IPS DF 6.9 (cell line): Measurements from ENCODE around the gene SCPEP1.
"Not testable (repeated sequence)": the region's sequence is repeated elsewhere in the genome, so short reads cannot be mapped to it uniquely, and the experiment has no call there.

ENCODE experiments used
- DNase-seq: peaks from one replicate; pipeline ENCODE4 v3.0.0-alpha.2; 2013; ENCODE audit warnings: low read depth, low spot score
- H3K27ac ChIP-seq: one replicate; pipeline ENCODE4 v1.5.1; 2013; ENCODE audit warnings: low read length, control low read depth
- H3K27me3 ChIP-seq: 2 replicates; pipeline ENCODE4 v1.6.1; 2013; ENCODE audit warnings: mild to moderate bottlenecking, low read length; ENCODE audit not compliant: control insufficient read depth, insufficient read depth
- H3K36me3 ChIP-seq: 2 replicates; pipeline ENCODE4 v1.6.1; 2013; ENCODE audit warnings: low read length; ENCODE audit not compliant: control insufficient read depth, insufficient read depth
- H3K4me1 ChIP-seq: 2 replicates; pipeline ENCODE4 v1.6.1; 2013; ENCODE audit warnings: low read length; ENCODE audit not compliant: control insufficient read depth, insufficient read depth
- H3K4me3 ChIP-seq: 2 replicates; pipeline ENCODE4 v1.5.1; 2013; ENCODE audit warnings: mild to moderate bottlenecking, low read length
- H3K9me3 ChIP-seq: 2 replicates; pipeline ENCODE4 v1.6.1; 2013; ENCODE audit warnings: low read length, inconsistent platforms; ENCODE audit not compliant: control insufficient read depth, insufficient read depth
- WGBS: extraction: QIAGEN DNeasy Blood & Tissue Kit; methylation state at CpG from one replicate; pipeline ENCODE4 v1.1.7; 2013; ENCODE audit warnings: mixed read lengths, missing lambda C conversion rate; ENCODE audit not compliant: insufficient read length, insufficient coverage; 5-methylcytosine and 5-hydroxymethylcytosine counted together

Gene SCPEP1

GRCh38 chr17:56979091-56979480 lies 1.2 kb downstream of the SCPEP1 start:
- H3K36me3 ChIP-seq, result no peaks in the 10 kb centered on the region
- H3K4me1 ChIP-seq, result no peaks in the 10 kb centered on the region; the same call in 1 of the 2 replicates
- no peaks in the 10 kb centered on the region for H3K9me3 ChIP-seq
- no peak overlapping the region for H3K4me3 ChIP-seq
- no peak overlapping the region for H3K27ac ChIP-seq
- DNase-seq, result no peak
- H3K27me3 ChIP-seq, result no peaks in the 10 kb centered on the region
- no CpG with 5 or more reads among the region's 3 CpGs for WGBS

DNA sequence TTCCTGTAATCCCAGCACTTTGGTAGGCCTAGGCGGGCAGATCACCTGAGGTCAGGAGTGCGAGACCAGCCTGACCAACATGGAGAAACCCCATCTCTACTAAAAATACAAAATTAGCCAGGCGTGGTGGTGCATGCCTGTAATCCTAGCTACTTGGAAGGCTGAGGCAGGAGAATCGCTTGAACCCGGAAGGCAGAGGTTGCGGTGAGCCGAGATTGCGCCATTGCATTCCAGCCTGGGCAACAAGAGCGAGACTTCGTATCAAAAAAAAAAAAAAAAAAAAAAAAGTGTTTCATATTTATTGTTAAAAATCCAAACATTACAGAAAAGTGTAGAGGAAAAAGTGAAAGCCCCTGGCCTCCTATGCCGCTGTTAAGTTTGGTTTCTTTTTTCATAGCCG lies 2.6 kb downstream of the SCPEP1 start:
- not testable (repeated sequence) for H3K9me3 ChIP-seq, H3K27me3 ChIP-seq, DNase-seq, H3K4me1 ChIP-seq, H3K27ac ChIP-seq, H3K36me3 ChIP-seq, H3K4me3 ChIP-seq
- no CpG with 5 or more reads among the region's 12 CpGs for WGBS

- Histone ChIP-seq H3K4me1 (no peaks in the 10 kb centered on the region; the same call in 1 of the 2 replicates), H3K9me3 (no peaks in the 10 kb centered on the region), H3K27ac (no peak overlapping the region), H3K4me3 (no peak overlapping the region), H3K27me3 (no peaks in the 10 kb centered on the region), H3K36me3 (peaks cover 5% of the 10 kb centered on the region; the same call in 1 of the 2 replicates)
- no peak for DNase-seq
- WGBS, result no CpG with 5 or more reads among the region's 8 CpGs
These were observed 4.4 kb downstream of the SCPEP1 start for GRCh38 chr17:56982312-56982711.

DNA sequence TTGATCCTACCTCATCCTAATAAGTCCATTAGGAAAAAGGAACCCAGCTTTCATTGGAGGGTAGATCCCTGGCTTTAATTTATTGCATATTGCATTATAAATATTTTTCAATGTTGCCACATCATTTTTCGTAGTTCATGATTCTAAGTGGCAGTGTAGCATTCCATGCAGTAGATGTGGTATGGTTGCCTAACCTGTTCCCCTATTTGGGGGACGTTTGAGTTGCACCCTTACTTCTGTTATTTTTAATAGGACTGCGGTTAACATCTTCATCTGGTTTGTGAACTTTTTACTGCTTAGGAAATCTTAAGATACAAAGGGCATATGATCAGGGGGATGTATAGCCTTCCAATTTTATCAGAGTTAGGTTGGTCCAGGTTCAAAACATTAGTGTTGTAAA lies 5.4 kb downstream of the SCPEP1 start:
- H3K9me3 ChIP-seq, result no peaks in the 10 kb centered on the region
- peaks cover 5% of the 10 kb centered on the region; the same call in 1 of the 2 replicates for H3K36me3 ChIP-seq
- no peak overlapping the region for H3K4me3 ChIP-seq
- WGBS, result no CpG with 5 or more reads among the region's 3 CpGs
- no peak overlapping the region for H3K27ac ChIP-seq
- no peaks in the 10 kb centered on the region for H3K27me3 ChIP-seq
- H3K4me1 ChIP-seq, result no peaks in the 10 kb centered on the region; the same call in 1 of the 2 replicates
- no peak for DNase-seq

GRCh38 chr17:56985371-56986162 lies 7.6 kb downstream of the SCPEP1 start:
- Histone ChIP-seq H3K27ac (no peak overlapping the region), H3K36me3 (peaks cover 5% of the 10 kb centered on the region; the same call in 1 of the 2 replicates), H3K9me3 (no peaks in the 10 kb centered on the region), H3K27me3 (no peaks in the 10 kb centered on the region), H3K4me1 (no peaks in the 10 kb centered on the region), H3K4me3 (no peak overlapping the region)
- no peak for DNase-seq
- 100% methylated on average over 1 of the region's 14 CpGs for WGBS

DNA sequence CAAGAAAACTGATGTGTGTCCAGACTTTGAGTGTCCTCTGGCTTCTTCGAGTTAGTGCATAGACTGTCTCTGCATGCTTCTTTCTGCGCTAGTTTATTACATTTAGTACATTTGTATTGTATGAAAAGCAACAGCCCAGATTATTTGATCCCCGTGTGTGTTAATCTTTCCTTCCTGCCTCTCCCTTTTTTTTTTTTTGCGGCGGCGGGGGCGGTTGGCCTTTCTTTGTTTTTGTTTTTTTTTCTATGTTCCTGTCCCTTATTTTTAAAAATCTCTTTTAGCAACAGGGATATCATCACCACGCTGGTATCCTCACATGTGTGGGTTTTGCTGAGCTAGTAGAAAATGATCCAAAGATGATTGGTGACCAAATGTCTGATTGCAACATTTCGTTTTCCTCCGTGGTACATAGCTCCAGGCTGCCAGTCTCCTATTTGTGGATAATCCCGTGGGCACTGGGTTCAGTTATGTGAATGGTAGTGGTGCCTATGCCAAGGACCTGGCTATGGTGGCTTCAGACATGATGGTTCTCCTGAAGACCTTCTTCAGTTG lies 9.4 kb downstream of the SCPEP1 start:
- no peaks in the 10 kb centered on the region for H3K27me3 ChIP-seq
- no peak overlapping the region for H3K4me3 ChIP-seq
- no CpG with 5 or more reads among the region's 11 CpGs for WGBS
- H3K27ac ChIP-seq, result no peak overlapping the region
- no peaks in the 10 kb centered on the region for H3K4me1 ChIP-seq
- H3K9me3 ChIP-seq, result no peaks in the 10 kb centered on the region
- peaks cover 5% of the 10 kb centered on the region; the same call in 1 of the 2 replicates for H3K36me3 ChIP-seq
- DNase-seq, result no peak

DNA sequence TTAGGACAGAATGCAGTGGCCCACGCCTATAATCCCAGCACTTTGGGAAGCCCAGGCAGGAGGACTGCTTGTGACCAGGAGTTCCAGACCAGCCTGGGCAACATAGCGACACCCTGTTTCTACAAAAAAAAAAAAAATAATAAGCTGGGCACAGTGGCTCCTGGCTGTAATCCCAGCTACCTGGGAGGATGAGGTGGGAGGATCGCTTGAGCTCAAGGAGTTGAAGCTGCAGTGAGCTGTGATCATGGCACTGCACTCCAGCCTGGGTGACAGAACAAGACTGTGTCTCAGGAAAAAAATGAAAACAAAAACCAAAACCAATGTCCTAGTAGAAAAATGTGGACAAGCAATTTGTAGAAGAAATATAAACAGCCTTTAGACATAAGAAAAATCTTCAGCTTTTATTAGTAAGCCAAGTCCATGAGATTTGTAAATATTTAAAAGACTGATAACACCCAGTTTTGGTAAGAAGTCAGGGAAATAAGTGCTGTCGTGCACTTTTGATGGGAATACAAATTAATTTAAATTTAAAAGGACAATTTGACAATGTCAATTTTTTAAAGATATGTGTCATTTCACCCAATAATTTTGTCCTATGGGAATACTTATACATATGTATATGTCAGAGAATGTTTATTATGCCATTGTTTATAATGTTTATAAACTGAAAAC lies 11.1 kb downstream of the SCPEP1 start:
- Histone ChIP-seq H3K4me3 (no peak overlapping the region), H3K4me1 (no peaks in the 10 kb centered on the region), H3K27ac (no peak overlapping the region), H3K9me3 (no peaks in the 10 kb centered on the region), H3K27me3 (no peaks in the 10 kb centered on the region), H3K36me3 (peaks cover 5% of the 10 kb centered on the region; the same call in 1 of the 2 replicates)
- DNase-seq, result no peak
- WGBS, result no CpG with 5 or more reads among the region's 4 CpGs

GRCh38 chr17:56992364-56992763 lies 14.4 kb downstream of the SCPEP1 start:
- no CpG with 5 or more reads among the region's 1 CpG for WGBS
- Histone ChIP-seq H3K36me3 (no peaks in the 10 kb centered on the region; the same call in 1 of the 2 replicates), H3K27ac (no peak overlapping the region), H3K9me3 (no peaks in the 10 kb centered on the region), H3K27me3 (no peaks in the 10 kb centered on the region), H3K4me3 (no peak overlapping the region), H3K4me1 (no peaks in the 10 kb centered on the region)
- no peak for DNase-seq

- no CpG with 5 or more reads among the region's 4 CpGs for WGBS
- H3K36me3 ChIP-seq, result no peaks in the 10 kb centered on the region; the same call in 1 of the 2 replicates
- H3K9me3 ChIP-seq, result no peaks in the 10 kb centered on the region
- no peak for DNase-seq
- no peak overlapping the region for H3K27ac ChIP-seq
- no peak overlapping the region for H3K4me3 ChIP-seq
- H3K27me3 ChIP-seq, result no peaks in the 10 kb centered on the region
- no peaks in the 10 kb centered on the region for H3K4me1 ChIP-seq
These were observed 16.3 kb downstream of the SCPEP1 start for GRCh38 chr17:56994009-56994792.

DNA sequence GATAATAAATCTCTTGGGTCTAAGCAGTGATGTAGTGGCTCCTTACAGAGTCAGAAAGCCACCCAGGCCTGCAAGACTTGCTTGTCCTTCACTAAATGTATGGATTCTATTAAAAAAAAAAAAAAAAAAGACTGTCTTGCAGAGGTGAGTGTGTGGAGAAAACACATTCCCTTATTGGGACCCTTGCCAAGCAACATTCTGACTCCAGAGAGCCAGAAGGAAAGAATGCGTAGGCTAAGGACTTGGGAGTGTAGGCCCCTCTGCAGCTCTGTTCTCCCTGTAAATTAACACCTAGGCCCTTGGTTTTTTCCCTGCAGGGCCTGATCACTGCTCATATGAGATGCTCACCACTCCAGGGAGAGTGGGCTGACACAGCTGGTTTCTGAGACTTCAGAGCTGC lies 17.8 kb downstream of the SCPEP1 start:
- no peaks in the 10 kb centered on the region; the same call in 1 of the 2 replicates for H3K36me3 ChIP-seq
- H3K27me3 ChIP-seq, result no peaks in the 10 kb centered on the region
- H3K9me3 ChIP-seq, result no peaks in the 10 kb centered on the region
- no peaks in the 10 kb centered on the region for H3K4me1 ChIP-seq
- no CpG with 5 or more reads among the region's 1 CpG for WGBS
- H3K27ac ChIP-seq, result no peak overlapping the region
- DNase-seq, result no peak
- H3K4me3 ChIP-seq, result no peak overlapping the region
